Sciatic nerve (tissue), 2 donors: ENCODE measurements around the gene TNRC6B. TPM values are rescaled to one million over a fixed set of nuclear protein-coding genes. Genes with fewer than 3 reads are reported as not detected.
"Not testable (repeated sequence)": the region's sequence is repeated elsewhere in the genome, so short reads cannot be mapped to it uniquely, and the experiment has no call there.

Experiments
- ATAC-seq: fragments of 200-7000 bp; cut with Tn5 transposase; one replicate; pipeline ENCODE4 v1.9.1; 2020; ENCODE audit warnings: mild to moderate bottlenecking, moderate library complexity
- DNase-seq: peaks from one replicate; pipeline ENCODE4 v3.0.0-alpha.2; 2020; ENCODE audit warnings: low spot score
- intact Hi-C: fragments of 100-400 bp; cut with DNase I; formaldehyde crosslinking; loops from one replicate; pipeline ENCODE4 v1.14.2; 2022
- total RNA-seq: library from RNA; stranded (reverse); fragmentation: NEBNext Ultra II Directional; extraction: Animal tissue kit (Norgen Biotek cat#: 25700); gene quantifications from one replicate; pipeline ENCODE4 v1.2.1, GENCODE V29; 2021
- donor health status: DM: no; HTN: no; CAD: no.
- donor health status: DM: no; HTN: no; CAD: no.

TNRC6B gene
- total RNA-seq, 1 donor from 2014 or later: 86.0 TPM

DNA sequence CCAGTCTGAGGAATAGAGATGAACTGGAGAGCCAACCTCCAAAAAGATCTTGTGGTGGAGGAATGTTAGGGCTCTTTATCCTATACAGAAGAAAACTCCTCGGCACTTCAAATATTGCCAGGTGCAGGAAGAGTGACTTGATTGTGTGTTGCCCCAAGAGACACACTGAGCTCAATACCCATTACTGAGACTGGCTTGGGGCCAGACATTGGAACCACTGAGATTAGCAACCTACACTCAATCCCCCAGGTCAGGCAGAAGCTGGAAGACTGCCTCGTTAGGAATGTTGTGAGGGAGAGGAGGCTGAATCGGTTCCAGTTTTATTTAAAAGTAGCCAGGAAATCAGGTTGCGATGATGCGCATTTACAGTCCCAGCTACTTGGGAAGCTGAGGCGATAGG lies 190.3 kb downstream of the TNRC6B start:
- intact Hi-C loops: no loop called here
- DNase-seq (no peak), ATAC-seq (no peak)

DNA sequence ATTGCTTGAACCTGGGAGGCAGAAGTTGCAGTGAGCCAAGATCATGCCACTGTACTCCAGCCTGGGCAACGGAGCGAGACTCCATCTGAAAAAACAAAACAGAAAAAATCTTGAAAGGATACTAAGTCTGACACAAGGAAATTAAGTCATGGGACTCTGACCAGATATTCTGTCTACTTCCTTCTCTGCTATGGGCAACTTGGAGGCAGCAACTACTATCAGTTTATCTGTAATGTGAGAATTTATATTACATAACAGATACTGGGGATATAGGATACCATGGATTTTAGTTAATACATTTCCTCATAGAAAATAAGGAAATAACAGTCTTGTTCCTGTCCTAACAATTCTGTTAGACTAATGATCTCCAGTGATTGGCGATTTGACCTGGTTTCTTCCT lies 191.1 kb downstream of the TNRC6B start:
- DNase-seq (no peak), ATAC-seq (no peak)
- intact Hi-C loops: no loop called here

DNA sequence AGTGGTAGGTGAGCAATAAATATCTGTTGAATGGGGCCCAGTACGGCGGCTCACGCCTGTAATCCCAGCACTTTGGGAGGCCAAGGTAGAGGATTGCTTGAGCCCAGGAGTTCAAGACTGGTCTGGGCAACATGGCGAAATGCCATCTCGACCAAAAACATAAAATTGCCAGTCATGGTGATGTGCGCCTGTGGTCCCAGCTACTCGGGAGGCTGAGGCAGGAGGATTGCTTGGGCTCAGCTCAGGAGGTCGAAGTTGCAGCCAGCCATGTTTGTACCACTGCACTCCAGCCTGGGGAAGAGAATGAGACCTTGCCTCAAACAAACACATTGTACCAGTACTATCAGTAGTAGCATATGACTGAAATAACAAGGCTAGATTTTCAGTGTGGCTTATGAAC lies 196.8 kb downstream of the TNRC6B start:
- DNase-seq (no peak), ATAC-seq (no peak)
- intact Hi-C loops: no loop called here

DNA sequence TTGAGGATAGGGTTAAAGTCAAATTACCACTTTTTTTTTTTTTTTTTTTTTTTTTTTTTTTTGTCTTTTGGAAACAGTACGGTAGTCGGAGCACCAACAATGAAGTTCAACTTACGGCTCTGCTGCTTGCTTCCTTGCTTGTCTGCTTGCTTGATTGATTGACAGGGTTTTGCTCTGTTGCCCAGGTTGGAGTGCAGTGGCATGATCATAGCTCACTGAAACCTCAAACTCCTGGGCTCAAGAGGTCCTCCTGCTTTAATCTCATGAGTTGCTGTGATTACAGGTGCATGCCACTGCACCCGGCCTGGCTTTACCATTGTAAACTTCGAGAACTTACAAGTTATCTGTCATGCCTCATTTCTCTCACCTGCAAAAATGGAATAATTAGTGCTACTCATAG lies 198.4 kb downstream of the TNRC6B start:
- no peak for DNase-seq
- no peak for ATAC-seq
- intact Hi-C loops: no loop called here

DNA sequence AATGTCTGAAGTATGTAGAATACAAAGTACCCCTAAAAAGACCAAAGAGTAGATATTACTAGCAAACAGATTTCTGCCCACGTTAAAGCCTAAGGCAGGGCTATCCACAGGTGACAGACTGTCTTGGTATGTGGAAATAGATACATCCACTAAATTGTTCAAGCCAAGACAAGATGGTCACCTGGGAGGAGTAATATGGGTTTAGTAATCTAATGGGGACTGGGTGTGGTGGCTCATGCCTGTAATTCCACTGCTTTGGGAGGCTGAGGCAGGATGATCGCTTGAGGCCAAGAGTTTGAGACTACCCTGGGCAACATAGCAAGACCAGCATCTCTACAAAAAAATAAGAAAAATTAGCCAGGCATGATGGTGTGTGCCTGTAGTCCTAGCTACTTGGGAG lies 200.2 kb downstream of the TNRC6B start:
- ATAC-seq (no peak), DNase-seq (no peak)
- intact Hi-C loops: no loop called here

DNA sequence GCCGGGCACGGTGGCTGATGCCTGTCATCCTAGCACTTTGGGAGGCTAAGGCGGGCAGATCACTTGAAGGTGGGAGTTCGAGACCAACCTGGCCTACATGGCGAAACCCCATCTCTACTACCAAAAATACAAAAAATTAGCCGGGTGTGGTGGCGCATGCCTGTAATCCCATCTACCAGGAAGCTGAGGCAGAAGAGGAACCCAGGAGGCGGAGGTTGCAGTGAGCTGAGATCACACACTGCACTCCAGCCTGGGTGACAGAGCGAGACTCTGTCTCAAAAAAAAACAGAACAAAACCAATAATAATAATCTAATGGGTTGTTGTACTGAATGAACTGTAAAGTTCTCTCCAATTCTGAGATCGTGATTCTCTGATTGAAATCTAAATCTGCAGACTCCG lies 200.7 kb downstream of the TNRC6B start:
- ATAC-seq, intact Hi-C loops, DNase-seq: not testable (repeated sequence)

DNA sequence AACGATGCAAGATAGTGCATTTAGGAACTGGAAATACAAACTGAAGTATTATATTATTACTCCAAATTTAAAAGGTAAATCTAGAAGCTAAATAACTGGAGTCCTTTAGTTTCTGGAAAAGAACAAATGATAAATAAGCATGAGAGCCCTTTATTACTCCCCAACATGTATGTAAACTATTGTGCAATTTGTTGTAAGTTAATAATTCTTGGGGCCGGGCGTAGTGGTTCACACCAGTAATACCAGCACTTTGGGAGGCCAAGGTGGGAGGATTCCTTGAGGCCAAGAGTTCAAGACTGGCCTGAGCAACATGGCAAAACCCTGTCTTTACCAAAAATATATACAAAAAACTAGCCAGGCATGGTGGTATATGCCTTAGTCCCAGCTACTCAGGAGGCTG lies 203.7 kb downstream of the TNRC6B start:
- intact Hi-C loops: no loop called here
- DNase-seq (no peak), ATAC-seq (no peak)

DNA sequence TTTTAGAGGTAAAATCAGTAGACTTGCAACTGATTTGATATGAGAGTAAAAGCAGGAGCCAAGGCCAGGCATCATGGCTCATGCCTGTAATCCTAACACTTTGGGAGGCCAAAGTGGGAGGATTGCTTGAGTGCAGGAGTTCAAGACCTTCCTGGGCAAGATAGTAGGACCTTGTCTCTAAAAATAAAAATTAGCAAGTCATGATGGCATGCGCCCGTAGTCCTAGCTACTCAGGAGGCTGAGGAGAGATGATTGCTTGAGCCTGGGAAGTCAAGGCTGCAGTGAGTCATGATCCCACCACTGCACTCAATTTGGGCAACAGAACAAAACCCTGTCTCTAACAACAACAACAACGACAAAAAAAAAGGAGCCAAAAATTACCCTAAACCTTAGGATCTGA lies 206.2 kb downstream of the TNRC6B start:
- intact Hi-C loops: no loop called here
- ATAC-seq (no peak), DNase-seq (no peak)

DNA sequence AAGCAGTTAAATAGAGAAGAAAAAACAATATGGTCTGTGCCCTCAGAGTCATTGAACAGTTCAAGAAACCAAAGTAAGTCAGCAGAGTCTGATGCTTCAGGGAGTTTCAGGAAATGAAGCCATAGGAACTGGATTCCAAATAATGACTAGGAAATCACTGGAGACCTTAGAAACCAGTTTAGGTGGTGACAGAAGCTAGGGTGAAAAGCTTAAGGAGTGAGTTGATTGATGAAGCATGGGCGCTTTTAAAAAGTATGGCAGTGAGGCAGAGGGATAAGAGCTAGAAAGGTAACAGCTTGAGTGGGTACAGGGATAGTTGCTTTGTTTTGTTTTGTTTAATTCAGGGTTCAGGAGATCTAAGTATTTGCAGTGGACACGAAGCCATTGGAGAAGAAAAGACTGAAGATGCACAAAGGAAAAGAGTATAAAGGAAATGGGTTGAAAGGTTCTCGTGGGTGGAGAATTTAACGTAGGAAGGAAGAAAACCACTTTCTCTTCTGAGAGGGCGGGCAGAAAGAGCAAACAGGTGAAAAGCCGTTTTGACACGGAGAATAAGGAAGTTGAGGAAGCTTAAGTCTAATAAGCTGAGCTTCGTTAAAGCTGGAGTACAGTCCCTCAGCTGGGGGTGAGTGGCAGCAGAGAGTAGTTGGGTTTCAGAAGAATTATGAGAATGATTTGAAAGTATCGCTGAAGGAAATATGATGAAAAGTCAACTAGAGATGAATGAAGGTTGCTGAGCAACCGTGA lies 207.5 kb downstream of the TNRC6B start:
- no peak for DNase-seq
- ATAC-seq: no peak
- intact Hi-C loops: no loop called here

Other genes with a start within 250 kb of the TNRC6B start
- 0.45 TPM for gene TMA7B, start 217.5 kb upstream of the TNRC6B start, total RNA-seq
- 11.4 TPM for gene FAM83F, start 183.0 kb upstream of the TNRC6B start, total RNA-seq
- gene ADSL, start 168.6 kb downstream of the TNRC6B start, total RNA-seq: 32.8 TPM
- gene SGSM3, start 192.7 kb downstream of the TNRC6B start, total RNA-seq: 55.9 TPM